Ureter (tissue), 1 donor: ENCODE data around the gene MXD4. TPM values are rescaled to one million over a fixed set of nuclear protein-coding genes. Genes with fewer than 3 reads are reported as not detected.

Experiments
- DNase-seq: peaks from one replicate; pipeline ENCODE4 v3.0.0-alpha.2; 2020; ENCODE audit warnings: low spot score
- total RNA-seq: library from RNA; stranded (reverse); gene quantifications from one replicate; pipeline ENCODE4 v1.2.4, GENCODE V29; 2023
- donor health status: DM: yes; HTN: yes; CAD: no.

The MXD4 gene
- 34.5 TPM for total RNA-seq

DNA sequence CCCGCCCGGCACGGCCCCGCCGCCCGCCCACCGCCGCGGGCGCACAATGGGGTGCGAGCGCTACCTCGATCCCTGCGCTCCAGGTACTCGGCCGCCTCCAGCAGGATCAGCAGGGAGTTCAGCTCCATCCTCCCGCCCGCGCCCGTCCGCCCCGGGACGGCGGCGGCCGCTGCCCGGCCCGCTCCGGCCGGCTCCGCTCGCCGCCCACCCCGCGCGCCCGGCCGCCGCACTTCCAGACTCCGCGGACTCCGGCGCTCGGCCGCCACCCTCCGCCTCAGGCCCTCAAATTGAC lies at the start of gene MXD4:
MXD4 (minus strand) TSS at position 257 of the 292 bp plus-strand sequence; CDS start at position 128, 129 bp downstream.
- DNase-seq: no peak

- DNase-seq: no peak
Observed at GRCh38 chr4:2306773-2307410, 45.0 kb upstream of the MXD4 start.

- DNase-seq: no peak
Observed at GRCh38 chr4:2305766-2306501, 44.0 kb upstream of the MXD4 start.

GRCh38 chr4:2304877-2305561 lies 43.1 kb upstream of the MXD4 start:
- DNase-seq: no peak

- DNase-seq: peak; percentile 41
Observed at GRCh38 chr4:2304321-2304876, 42.5 kb upstream of the MXD4 start.

GRCh38 chr4:2303686-2304320 lies 41.9 kb upstream of the MXD4 start:
- DNase-seq: no peak

DNA sequence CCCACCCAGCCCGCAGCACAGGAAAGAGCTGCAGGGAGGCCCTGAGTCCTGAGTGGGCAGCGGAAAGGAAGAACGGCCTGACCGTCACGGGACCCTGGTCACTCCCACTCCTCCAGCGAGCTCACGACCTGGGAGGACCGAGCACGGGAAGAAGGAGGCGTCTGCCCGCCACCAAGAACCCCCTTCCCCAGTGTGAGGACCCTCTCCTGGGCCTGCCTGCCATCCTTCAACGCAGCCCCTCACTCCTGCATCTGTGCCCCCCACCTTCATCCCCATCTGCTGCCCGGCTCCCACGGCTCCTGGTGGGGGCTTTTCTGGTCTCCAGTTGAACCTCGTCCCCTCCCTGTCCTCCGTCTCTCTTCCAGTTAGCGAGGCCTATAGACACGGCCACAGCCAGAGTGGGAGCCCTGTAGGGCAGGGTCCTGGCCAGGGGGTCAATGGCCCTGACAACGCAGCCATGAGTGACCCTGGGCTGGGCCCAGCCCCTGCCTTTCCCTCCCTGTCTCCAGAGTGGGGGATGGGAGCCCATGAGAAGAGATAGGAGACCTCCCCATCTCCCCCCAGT lies 41.3 kb upstream of the MXD4 start:
- DNase-seq: no peak

DNA sequence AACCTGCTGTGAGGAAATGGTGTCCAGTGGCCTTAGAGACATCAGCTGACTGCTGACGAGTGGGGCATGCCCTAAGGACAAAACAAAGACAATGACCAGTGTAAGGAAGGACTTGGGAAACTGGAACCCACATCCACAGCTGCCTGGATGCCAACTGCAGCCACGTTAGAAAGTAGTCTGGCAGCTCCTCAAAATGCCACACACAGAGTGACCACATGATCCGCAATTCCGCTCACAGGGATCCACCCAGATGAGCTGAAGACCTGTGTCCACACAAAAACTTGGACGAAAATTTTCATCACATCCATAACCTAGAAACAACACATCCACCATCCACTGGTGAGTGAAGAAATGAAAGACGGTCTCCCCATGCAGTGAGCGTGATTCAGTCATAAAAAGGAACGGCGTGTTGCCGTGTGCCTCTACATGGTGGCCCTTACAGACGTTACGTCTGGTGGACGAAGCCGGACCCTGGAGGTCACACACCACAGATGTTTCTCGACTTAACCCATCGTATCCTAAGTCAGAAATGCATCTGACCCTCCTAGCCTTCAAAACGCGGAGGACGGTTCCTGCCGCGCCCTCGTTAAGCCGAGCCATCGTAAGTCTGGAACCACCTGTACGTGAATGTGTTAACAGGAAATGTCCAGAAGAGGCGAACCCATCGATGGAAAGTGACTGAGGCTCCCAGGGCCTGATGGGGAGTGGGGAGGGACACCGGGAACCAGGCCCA lies 40.6 kb upstream of the MXD4 start:
- DNase-seq: no peak

- no peak for DNase-seq
Observed at GRCh38 chr4:2301806-2302205, 39.9 kb upstream of the MXD4 start.

DNA sequence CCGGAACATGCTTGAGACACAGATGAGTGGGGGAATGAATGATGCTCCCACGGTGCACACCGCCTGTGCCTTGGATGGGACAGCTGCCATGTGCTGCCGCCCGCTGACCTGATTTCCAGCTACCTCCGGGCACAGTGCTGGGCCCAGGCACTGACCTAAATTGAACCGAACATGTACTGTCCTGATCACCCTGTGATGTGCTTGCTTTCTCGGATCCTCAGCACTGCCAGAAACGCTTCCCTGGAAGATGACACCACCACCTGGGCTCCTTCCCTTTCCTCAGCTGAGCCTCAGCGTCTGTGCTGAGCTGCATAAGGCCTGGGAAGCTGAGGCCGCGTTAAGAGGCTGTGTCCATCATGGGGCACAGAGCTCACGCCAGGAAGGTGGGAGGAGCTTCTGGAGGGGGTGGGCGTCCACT lies 39.3 kb upstream of the MXD4 start:
- no peak for DNase-seq

DNA sequence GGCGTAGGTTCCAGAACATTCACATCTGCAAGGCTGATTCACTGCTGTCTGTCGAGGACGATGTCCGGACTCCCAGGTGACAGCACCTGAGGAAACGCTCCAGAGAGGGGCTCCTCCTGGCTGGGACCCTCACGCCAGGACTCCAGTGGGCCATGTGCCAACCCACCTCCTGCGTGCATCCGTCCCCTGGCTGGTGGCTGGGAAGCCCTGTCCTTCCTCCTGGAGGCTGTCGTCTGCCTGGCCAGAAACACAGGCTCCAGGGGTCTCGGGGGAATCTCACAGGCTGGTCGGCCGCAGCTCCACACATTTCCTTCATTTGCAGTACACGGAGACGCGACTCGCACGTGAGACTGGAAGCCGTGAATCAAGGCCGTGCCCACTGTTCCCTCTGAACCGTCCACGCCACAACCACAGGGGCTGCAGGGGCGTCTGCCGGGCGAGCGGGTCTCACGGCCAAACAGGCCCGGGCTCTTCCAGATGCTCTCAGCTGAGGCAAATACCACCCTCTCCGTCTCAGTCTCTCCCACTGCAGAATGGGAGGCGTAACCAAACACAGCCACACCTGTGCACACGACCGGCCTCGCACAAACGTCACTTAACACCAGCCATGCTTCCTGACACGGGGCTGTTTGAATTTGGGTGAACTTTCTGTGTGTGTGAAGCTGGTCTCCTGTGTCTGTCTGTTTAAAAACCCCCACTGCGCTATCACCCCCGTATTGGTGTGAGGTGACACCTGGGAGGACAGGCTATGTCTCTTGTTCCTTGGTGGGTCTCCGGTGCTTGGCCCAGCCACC lies 38.7 kb upstream of the MXD4 start:
- no peak for DNase-seq

GRCh38 chr4:2299794-2300193 lies 37.9 kb upstream of the MXD4 start:
- peak; percentile 15 for DNase-seq

DNA sequence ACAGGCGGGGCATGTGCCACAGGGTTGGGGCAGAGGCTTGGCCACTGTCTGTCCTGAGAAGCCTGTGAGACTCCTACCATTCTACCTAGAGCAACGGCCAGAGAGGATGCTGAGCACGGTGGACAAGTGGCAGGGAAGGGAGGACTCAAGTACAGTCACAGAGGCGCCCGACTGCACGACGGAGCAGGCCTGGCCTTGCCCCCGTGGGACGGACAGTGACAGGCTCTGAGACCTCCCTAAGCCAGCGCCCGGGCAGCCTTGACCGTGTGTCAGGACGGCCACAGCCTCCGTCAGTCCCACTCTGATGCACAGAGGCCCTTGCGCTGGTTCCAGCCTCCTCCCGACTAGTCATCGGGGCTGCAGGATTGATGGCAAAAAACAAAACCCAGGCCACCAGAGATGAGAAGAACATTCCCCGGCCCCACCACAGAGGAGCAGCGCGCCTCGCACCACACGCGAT lies 36.7 kb upstream of the MXD4 start:
- DNase-seq: peak; percentile 31

DNA sequence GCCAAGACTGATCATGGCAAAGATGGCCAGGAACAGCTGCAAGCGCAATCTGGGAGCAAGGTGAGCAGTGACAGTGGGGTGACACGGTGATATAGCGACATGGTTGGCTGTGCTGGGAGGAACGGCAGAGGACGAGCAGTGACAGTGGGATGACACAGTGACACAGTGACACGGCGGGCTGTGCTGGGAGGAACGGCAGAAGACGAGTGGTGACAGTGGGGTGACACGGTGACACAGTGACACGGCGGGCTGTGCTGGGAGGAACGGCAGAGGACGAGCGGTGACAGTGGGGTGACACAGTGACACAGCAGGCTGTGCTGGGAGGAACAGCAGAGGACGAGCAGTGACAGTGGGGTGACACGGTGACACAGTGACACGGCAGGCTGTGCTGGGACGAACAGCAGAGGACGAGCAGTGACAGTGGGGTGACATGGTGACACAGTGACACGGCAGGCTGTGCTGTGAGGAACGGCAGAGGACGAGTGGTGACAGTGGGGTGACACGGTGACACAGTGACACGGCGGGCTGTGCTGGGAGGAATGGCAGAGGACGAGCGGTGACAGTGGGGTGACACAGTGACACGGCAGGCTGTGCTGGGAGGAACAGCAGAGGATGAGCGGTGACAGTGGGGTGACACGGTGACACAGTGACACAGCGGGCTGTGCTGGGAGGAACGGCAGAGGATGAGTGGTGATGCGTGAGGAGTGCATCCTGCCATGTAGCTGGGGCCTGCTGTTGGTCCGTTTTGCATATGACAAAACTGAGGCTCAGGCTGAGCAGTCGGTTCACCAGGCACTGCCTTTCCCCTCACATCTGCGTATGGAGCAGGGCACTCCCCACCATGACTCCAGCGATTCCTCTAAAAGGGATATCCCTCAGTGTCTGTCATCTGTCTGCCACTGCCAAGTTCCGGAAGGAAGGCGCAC lies 36.0 kb upstream of the MXD4 start:
- DNase-seq: peak; percentile 14

DNA sequence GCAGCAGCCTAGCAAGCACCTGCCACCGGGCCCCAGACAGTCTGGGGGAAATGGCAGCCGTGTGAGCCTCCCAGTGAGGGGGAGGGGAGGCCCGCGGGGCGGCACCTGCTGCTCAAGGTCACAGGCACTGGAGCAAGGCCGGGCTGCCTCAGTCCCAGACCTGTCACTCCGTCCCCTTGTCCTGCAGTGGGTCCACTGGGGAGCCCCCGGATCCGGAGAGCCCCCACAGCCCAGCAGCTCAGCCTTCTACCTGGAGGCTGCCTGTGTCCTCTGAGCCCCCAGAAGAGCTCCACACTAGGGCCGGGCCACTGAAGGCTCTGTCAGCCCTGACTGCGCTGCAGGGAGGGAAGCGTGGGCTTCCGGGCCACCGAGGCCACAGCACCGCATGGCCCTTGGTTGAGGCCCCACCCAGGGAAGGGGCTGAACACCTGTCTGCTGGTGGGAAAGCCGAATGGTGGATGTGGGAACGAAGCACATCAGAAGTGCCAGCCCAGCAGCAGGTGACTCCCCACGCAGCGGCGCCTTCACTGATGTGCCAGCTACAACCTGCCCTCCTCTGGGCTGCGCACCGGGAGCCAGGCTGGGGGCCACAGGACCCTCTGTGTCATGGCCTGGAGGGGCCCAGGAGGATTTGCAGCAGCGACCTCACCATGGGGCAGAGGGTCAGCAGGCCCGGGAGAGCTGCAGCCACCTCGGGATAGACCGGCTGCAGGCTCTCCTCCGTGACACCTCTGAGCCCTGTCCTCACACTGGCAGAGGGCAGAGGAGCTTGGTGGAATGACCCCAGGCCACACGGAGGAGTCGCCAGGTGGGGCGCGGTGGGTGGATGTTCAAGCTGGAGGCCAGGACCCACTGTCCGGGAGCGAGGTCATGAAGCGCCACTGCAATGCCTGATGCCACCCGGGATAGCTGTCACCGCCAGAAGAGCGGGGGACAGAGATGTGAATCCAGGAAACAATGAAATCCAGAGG lies 35.0 kb upstream of the MXD4 start:
- DNase-seq: peak; percentile 36

DNA sequence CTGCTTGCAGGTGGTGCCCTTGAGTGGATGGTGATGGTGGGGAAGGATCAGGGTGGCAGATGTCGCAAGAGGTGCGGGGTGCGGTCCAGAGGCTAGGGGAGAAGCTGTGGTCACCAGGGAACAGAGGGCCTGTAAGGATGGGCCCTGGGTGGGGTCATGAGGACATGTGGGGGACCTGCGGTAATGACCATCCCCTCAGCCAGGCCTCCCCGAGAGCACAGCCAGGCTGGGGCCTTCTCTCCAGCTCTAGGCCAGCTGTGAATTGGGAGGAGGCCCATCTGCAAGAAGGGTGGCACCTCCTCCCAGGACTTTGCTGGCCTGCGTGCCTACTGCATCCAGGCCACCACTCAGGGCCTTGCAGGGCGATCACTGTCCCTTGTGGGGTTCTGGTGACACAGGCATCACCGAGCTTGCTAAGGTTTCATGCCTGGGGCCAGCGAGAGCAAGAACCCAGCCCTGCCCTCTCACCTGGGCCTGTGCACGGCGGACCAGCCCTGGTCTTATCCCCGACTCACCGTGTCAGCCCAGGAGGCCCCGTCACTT lies 34.1 kb upstream of the MXD4 start:
- peak; percentile 34 for DNase-seq

DNA sequence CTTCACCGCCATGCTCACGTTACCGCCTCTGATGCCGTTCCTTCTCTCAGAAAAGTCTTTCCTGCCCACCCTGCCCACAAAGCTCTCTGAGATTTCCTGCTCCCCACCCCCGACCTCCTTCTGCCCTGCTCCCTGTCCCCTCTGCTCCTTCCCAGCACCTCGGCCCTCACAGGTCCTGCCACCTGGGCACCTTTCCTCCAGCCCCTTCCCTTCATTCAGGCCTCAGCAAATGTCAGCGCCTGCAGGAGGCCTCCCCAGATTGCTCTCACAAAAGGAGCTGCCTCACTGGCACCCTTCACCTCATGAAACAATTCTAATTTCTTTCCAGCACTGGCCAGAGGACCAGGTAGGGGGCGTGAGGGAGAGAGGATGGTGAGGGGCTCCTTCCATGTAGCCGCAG lies 33.6 kb upstream of the MXD4 start:
- DNase-seq: peak; percentile 37

DNA sequence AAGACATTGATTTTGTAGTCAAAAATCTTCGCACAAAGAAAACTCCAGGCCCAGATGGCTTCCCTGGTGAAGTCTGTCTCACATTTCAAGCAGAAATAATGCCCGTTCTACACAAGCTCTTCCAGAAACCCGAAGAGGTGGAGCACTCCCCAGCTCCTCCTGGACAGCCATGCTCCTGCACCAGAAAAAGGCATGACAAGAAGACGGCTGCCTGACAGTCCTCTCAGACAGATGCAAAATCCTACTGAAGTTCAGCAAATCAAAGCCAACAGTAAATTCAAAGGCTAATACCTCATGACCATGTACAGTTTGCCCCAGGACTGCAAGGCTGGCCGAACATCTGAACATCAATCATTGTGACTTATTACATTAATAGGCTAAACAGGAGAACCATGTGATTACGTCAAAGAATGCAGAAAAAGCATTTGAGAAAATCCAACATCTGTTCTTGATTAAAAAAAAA lies 30.8 kb upstream of the MXD4 start:
- no peak for DNase-seq
